Fibroblast of lung (primary cell): ENCODE measurements around the gene SLC35E1. TPM values are rescaled to one million over a fixed set of nuclear protein-coding genes. Genes with fewer than 3 reads are reported as not detected.

Experiments used
- DNase-seq, 2 donors: peaks; one replicate each; pipeline versions ENCODE4 v3.0.0 to v3.0.0-alpha.2; 2010; ENCODE audit warnings: low read depth in 2 of 2
- H2AFZ ChIP-seq: 2 replicates; pipeline ENCODE4 v1.5.1; 2012; ENCODE audit warnings: low read length, control low read depth, inconsistent platforms
- H3K27ac ChIP-seq: 2 replicates; pipeline ENCODE4 v1.5.1; 2011; ENCODE audit warnings: low read length, control low read depth; ENCODE audit not compliant: insufficient read depth
- H3K27me3 ChIP-seq: 2 replicates; pipeline ENCODE4 v1.5.1; 2011; ENCODE audit warnings: mild to moderate bottlenecking, low read length; ENCODE audit not compliant: control insufficient read depth, insufficient read depth
- H3K36me3 ChIP-seq: 2 replicates; pipeline ENCODE4 v1.5.1; 2011; ENCODE audit warnings: low read length; ENCODE audit not compliant: control insufficient read depth, insufficient read depth
- H3K4me1 ChIP-seq: 2 replicates; pipeline ENCODE4 v1.5.1; 2011; ENCODE audit warnings: low read length; ENCODE audit not compliant: control insufficient read depth, insufficient read depth; ENCODE audit errors: extremely low read depth
- H3K4me2 ChIP-seq: 2 replicates; pipeline ENCODE4 v1.5.1; 2011; ENCODE audit warnings: low read length, control low read depth; ENCODE audit not compliant: insufficient read depth; ENCODE audit errors: extremely low read depth
- H3K4me3 ChIP-seq, 4 experiments: fragments of 200-600 bp in 1 of 4; sonication (generic) in 1 of 4; replicated peaks in 1 of 4; 2 replicates each; pipeline ENCODE4 v1.5.1; 2011 to 2016; ENCODE audit warnings: low read length in 4 of 4, low read depth in 3 of 4, mild to moderate bottlenecking in 3 of 4, control low read depth in 2 of 4, inconsistent platforms in 1 of 4, mixed read lengths in 1 of 4; ENCODE audit not compliant: insufficient read depth in 1 of 4; ENCODE audit errors: control extremely low read depth in 1 of 4
- H3K79me2 ChIP-seq: 2 replicates; pipeline ENCODE4 v1.5.1; 2012; ENCODE audit warnings: mild to moderate bottlenecking, low read length, inconsistent platforms; ENCODE audit not compliant: control insufficient read depth, insufficient read depth
- H3K9ac ChIP-seq: 2 replicates; pipeline ENCODE4 v1.5.1; 2011; ENCODE audit warnings: mild to moderate bottlenecking, low read length, control low read depth; ENCODE audit not compliant: insufficient read depth
- H3K9me3 ChIP-seq: 2 replicates; pipeline ENCODE4 v1.5.1; 2012; ENCODE audit warnings: low read depth, low read length; ENCODE audit not compliant: control insufficient read depth, insufficient read depth
- H4K20me1 ChIP-seq: 2 replicates; pipeline ENCODE4 v1.5.1; 2011; ENCODE audit warnings: low read length; ENCODE audit not compliant: control insufficient read depth, insufficient read depth; ENCODE audit errors: extremely low read depth
- CTCF ChIP-seq, 2 donors: IDR thresholded peaks in 1 of 2; conservative IDR thresholded peaks in 1 of 2; 1 replicate in 1 of 2; 2 replicates in 1 of 2; pipeline ENCODE4 v1.5.1; 2011 to 2012; ENCODE audit warnings: low read length in 2 of 2, control low read depth in 1 of 2, inconsistent platforms in 1 of 2, low read depth in 1 of 2, mild to moderate bottlenecking in 1 of 2
- EZH2 ChIP-seq: IDR thresholded peaks from 2 replicates; pipeline ENCODE4 v1.5.1; 2012; ENCODE audit warnings: low read length, control low read depth, mild to moderate bottlenecking; ENCODE audit errors: missing control alignments
- polyA plus RNA-seq, 2 donors: library from polyadenylated mRNA; depleted of rRNA in 1 of 2; stranded (reverse) in 1 of 2; unstranded in 1 of 2; fragments of >200 nt; gene quantifications; 2 replicates each; pipeline ENCODE4 v1.2.1, GENCODE V29; 2011 to 2012; ENCODE audit warnings: missing spikeins in 1 of 2
- total RNA-seq: library from RNA; depleted of rRNA; stranded (reverse); fragments of >200 nt; gene quantifications from 2 replicates; pipeline ENCODE4 v1.2.1, GENCODE V29; 2014

SLC35E1 gene
- total and polyA plus RNA-seq, 2 donors (not counting 1 experiment from before 2014, with no cell fraction given), result 19.0 to 36.1 TPM

GRCh38 chr19:16605115-16605514 is 32.9 kb upstream of the SLC35E1 start:
- TF ChIP-seq CTCF (conservative IDR thresholded peaks at IDR 0.05 in 1 of 2, IDR thresholded peaks at IDR 0.05 in 1 of 2; ENCODE audit: low read depth in 1 of 2, low read length in 2 of 2) (no peak), EZH2 (no peak)
- Histone ChIP-seq H3K9me3 (no peaks in the 10 kb centered on the region), H3K36me3 (peaks cover 1% of the 10 kb centered on the region), H2AFZ (no peak overlapping the region), H3K4me1 (peaks cover 6% of the 10 kb centered on the region), H4K20me1 (no peaks in the 10 kb centered on the region), H3K79me2 (peaks cover 85% of the 10 kb centered on the region), H3K9ac (no peak overlapping the region), H3K4me2 (no peak overlapping the region), H3K27me3 (no peaks in the 10 kb centered on the region), H3K4me3 (no peak overlapping the region), H3K27ac (no peak overlapping the region)
- DNase-seq, result no peak

- H4K20me1 ChIP-seq, result no peaks in the 10 kb centered on the region
Observed at GRCh38 chr19:16604615-16605014, 32.4 kb upstream of the SLC35E1 start.

GRCh38 chr19:16603090-16603489 is 30.9 kb upstream of the SLC35E1 start:
- H3K4me1 ChIP-seq, result peaks cover 4% of the 10 kb centered on the region
- DNase-seq, result no peak

More at GRCh38 chr19:16604615-16605014, 32.4 kb upstream of the SLC35E1 start:
- Histone ChIP-seq H3K4me2 (no peak overlapping the region), H3K9ac (no peak overlapping the region), H2AFZ (no peak overlapping the region), H3K9me3 (no peaks in the 10 kb centered on the region), H3K79me2 (peaks cover 85% of the 10 kb centered on the region), H3K4me3 (no peak overlapping the region), H3K27ac (no peak overlapping the region), H3K36me3 (peaks cover 1% of the 10 kb centered on the region), H3K4me1 (peaks cover 6% of the 10 kb centered on the region), H3K27me3 (no peaks in the 10 kb centered on the region)
- TF ChIP-seq EZH2, result no peak
- no peak for TF ChIP-seq CTCF (conservative IDR thresholded peaks at IDR 0.05 in 1 of 2, IDR thresholded peaks at IDR 0.05 in 1 of 2; ENCODE audit: low read depth in 1 of 2, low read length in 2 of 2)
- DNase-seq, result no peak

More at GRCh38 chr19:16603090-16603489, 30.9 kb upstream of the SLC35E1 start:
- Histone ChIP-seq H3K4me2 (no peak overlapping the region), H4K20me1 (no peaks in the 10 kb centered on the region), H2AFZ (no peak overlapping the region), H3K27me3 (no peaks in the 10 kb centered on the region), H3K27ac (no peak overlapping the region), H3K9me3 (no peaks in the 10 kb centered on the region), H3K79me2 (peaks cover 83% of the 10 kb centered on the region), H3K36me3 (peaks cover 1% of the 10 kb centered on the region), H3K9ac (no peak overlapping the region), H3K4me3 (no peak overlapping the region)
- TF ChIP-seq EZH2, result no peak
- no peak for TF ChIP-seq CTCF (conservative IDR thresholded peaks at IDR 0.05 in 1 of 2, IDR thresholded peaks at IDR 0.05 in 1 of 2; ENCODE audit: low read depth in 1 of 2, low read length in 2 of 2)
